Skeletal muscle cell (primary cell): ENCODE results near the gene MGRN1.

Source experiments
- DNase-seq: peaks from one replicate; pipeline ENCODE4 v3.0.0-alpha.2; 2010; ENCODE audit warnings: low read depth
- H3K4me3 ChIP-seq: 2 replicates; pipeline ENCODE4 v1.5.1; 2011; ENCODE audit warnings: low read depth, mild to moderate bottlenecking, control low read depth, low read length, moderate library complexity

Gene MGRN1

DNA sequence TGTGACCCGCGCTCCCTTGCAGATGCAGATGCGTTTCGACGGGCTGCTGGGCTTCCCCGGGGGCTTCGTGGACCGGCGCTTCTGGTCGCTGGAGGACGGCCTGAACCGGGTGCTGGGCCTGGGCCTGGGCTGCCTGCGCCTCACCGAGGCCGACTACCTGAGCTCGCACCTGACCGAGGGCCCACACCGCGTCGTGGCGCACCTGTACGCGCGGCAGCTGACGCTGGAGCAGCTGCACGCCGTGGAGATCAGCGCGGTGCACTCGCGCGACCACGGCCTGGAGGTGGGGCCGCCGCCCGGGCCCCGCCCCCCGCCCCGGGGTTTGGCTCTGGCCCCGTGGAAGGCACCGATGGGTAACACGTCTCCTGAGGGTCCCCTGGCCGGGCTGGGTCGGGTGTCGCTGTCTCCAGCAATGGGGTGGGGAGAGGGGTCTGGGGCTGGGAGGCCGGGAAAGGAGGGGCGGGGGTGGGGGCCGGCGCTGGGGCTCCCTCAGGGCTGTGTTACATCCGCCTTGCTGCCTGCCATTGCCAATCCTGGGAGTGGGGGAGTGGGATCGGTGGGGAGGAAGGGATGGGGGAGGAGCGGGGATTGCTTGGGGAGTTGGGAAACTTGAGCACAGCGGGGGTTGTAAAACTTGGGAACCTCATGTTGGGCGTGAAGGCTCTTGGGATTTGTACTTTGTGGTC is 69.5 kb downstream of the MGRN1 start:
- peak overlapping the region; percentile 90 for H3K4me3 ChIP-seq
- peak; percentile 51 for DNase-seq

DNA sequence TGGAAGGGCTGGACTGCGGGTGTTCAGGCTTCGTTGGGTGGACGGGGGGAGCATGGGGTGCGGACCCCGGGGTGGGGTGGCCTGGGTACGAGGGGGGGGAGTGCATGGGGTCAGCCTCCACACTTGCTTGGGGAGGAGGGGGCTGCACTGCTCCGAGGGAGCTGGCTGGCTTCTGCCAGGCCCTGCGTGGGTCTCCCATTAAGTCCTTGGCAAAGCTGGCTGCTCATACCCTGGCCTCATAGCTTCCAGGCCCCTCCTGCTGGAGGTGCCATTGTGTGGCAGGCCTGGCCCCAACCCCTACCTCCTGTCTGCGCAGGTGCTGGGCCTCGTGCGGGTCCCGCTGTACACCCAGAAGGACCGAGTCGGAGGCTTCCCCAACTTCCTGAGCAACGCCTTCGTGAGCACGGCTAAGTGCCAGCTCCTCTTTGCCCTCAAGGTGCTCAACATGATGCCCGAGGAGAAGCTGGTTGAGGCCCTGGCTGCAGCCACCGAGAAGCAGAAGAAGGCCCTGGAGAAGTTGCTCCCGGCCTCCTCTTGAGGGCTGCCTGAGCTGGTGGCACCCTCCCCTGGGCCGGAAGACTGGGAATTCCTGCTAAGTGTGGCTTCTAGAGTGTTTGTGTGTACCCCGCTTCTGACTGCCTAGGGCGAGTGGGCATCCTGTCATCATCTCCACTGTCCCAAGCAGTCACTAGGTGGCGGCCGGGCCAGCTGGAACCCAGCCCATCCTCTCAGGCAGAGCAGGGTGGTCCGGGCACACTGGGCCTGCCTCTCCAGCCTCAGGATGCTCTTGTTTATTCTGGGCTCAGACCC is 70.2 kb downstream of the MGRN1 start:
- no peak for DNase-seq
- H3K4me3 ChIP-seq = peak overlapping the region; percentile 90

DNA sequence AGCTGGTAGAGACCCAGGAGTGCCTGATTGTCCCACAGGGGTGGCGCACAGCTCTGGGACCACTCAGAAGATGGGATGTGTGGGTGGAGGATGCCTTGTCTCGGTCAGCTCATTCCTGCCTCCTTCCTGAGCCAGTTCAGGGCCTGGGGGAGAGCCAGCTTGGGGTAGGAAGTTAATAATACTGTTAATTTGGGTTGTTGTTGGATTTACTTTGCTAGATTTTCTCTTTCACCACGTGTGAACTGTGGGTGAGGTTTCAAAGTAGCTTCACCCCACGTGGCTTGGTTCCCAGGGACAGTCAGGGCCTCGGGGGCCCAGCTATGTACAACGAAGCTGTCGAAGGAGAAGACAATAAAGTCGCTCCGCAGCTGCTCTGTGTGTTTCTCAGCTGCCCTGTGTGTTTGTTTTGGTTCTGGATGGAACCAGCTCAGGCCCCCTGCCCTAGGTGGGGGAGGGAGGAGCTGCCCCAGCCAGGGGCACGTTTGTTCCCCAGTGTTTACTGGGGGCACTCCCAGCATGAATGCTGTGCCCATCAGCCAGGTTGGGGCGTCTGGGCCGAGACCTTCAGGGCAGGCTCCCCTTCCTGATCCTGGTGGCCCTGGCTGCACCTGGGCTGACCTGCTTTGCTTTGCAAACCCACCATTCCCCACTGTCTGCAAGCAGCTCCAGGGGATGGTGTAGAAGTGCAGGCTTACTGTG is 71.0 kb downstream of the MGRN1 start:
- no peak for DNase-seq
- no peak overlapping the region for H3K4me3 ChIP-seq

DNA sequence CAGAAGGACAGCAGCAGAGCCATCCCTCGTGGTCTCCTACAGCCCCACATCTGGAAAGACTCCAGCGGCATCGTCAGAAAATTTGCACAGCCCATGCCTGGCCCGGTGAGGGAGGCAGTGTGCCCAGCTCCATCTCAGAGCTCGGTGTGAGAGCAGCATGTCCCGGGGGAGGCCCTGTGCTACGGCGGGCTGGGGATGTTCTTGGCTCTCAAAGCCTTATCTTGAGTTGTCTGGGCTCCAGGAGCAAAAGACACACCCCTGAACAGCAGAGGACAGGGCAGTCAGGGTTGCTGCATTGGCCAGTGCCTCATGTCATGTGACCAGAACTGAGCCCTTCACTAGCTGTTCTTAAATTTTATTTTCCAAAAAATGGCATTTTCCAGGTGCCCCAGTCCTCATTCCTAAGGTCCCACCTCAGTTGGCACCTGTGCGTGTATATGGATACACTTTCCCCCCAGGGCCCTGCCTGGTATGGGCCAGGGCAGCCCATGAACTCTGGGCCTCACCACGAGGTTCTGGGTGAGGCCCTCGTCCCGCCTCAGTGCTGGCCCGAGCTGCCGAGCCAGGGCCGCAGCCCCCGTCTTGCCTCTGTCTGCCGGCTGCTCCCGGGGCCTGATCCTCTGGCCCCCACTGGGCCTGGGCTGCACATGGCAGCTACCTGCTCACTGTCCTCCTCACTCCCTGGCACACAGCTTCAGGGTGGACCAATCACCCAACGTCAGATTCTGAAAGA is 71.7 kb downstream of the MGRN1 start:
- no peak overlapping the region for H3K4me3 ChIP-seq
- no peak for DNase-seq

DNA sequence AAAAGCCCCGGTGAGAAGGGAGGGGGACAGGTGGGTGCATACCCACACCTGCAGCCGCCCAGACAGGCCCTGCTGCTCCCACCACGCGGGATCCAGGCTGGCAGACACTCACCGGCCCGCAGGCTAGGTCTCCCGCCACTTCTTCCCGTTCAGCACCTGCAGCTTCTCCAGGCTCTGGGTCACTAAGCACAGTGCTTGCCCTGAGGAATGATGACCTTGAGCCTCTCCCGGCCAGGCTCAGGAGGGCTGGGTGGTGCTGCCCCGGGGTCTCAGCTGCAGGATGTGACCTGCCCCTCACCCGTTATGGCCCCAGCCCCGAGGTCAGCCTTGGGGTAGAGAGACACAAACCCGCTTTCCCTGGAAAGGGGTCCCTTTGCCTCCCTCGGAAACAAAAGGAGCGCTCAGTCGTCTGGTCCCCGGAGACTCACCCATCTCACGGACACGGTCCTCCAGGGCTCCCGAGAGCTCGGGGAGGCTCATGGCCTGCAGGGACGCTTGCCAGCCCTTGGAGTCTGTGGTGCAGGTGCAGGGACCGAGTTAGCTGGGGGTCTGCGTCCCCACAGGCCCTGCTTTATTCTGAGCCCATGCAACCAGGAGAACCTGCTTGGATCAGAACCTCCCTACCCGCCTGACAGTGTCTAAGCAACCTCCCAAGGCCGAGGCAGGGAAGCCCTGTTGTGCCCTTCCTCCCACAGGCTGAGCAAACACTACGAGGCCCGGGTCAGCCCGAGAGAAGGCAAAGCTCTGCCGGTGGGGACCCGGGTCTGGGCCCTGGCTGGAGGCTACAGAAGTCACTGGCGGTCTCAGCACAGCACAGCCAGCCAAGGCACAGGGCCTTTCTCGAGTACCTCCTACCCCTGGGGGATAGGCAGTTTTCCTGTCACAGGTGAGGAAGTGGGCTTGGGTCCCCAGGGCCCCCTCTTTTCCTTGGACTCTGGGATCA is 72.5 kb downstream of the MGRN1 start:
- DNase-seq = no peak
- no peak overlapping the region for H3K4me3 ChIP-seq

DNA sequence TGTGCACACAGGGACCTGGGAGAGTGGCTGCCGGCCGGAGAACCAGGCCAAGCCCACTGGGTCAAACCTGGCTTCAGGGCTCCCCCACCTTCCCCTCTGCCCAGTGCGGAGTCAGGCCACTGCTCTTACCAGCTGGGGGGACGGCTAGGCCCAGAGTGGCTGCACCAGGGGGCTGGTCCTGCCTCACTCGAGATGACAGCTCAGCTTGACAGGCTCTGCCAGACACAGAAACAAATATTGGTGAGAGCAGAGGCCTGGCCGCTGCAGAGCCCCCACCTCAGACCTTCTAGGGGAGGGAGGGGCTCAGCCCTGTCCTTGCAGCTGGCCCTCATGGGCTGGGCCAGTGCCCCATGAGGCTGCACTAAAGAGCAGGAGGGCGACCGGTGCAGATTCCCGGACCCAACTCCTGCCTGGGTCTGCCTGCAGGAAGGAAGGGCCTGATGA is 73.2 kb downstream of the MGRN1 start:
- no peak overlapping the region for H3K4me3 ChIP-seq
- no peak for DNase-seq

DNA sequence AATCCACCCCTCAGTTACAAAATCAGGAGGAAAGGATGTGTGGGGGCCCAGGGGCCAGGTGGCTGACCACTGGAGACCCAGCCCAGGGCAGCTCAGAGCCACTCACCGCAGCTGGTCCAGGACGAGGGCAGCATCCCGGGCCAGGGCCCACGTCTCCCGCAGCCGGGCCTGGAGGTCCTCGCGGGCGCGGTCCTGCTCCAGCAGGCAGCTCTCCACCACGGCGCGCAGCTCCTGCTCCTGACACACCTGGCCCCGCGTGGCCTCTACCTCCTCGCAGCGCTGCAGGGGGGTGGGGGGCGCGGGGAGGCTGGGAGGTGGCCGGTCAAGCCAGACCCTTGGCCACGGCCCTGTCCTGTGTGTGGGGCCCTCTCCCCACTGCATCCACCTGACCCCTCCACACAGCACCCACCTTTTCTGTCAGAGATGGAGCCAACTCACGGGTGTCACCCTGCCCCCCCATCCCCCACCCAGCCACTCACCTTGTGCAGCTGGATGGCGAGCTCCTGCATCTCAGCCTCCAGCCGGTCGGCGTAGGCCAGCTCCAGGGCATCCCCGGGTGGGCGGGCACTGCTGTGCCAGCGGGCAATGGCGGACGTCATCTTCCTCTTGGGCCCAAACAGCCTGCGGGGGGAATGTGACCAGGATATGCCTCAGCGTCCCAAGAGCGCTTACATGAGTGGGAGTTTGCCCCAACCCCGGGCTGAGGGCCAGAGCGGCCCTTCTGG is 73.9 kb downstream of the MGRN1 start:
- H3K4me3 ChIP-seq = no peak overlapping the region
- DNase-seq = no peak

DNA sequence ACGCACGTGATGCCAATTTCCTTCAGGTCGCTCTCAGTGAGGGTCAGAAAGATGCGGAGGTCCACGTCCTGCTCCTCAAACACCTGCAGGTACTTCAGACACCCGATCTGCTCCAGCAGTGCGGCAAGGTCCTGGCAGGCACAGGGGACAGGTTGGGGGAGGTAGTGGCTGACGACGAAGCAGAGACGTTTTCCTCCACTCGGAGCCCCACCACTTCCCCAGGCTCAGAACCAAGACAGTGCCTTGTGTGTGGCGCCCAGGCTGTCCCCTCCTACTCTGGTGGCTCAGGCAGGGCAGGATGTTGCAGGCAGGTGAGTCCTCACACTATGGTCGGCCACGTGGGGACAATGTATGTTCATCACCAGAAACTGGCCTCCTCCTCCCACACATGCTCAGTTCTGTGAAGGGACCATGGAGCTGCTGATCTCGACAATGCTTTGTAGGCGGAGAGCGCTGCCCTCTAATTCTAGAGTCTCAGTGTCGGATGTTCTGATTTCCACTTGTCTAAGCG is 74.5 kb downstream of the MGRN1 start:
- DNase-seq = no peak
- no peak overlapping the region for H3K4me3 ChIP-seq

DNA sequence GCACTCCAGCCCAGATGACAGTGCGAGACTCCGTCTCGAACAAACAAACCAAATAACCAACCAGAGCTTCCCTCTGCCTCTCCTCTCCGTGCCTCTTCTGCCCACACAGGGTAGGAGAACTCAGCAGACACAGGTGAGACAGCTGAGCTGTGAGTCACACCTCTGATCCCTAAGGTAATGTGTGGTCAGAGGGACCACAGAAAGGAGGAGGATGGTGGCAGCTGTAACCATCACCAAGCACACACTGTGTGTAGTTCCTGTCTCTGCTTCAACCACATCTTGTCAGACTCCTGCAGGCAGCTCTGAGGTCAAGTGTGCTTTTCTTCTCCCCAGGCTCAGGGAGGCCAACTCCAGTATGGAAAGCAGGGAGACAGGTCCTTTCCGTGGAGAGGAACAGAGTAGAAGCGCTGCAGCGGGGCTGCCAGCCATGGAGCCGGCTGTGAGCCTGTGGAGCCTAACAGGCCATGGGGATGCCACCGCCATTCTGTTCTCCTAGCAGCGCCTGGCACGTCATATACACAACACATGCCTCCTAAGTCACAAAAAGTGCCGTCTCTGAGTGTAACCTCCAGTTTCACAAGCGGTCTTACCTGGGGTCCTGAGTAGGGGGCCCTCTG is 75.9 kb downstream of the MGRN1 start:
- H3K4me3 ChIP-seq = no peak overlapping the region
- DNase-seq = no peak

DNA sequence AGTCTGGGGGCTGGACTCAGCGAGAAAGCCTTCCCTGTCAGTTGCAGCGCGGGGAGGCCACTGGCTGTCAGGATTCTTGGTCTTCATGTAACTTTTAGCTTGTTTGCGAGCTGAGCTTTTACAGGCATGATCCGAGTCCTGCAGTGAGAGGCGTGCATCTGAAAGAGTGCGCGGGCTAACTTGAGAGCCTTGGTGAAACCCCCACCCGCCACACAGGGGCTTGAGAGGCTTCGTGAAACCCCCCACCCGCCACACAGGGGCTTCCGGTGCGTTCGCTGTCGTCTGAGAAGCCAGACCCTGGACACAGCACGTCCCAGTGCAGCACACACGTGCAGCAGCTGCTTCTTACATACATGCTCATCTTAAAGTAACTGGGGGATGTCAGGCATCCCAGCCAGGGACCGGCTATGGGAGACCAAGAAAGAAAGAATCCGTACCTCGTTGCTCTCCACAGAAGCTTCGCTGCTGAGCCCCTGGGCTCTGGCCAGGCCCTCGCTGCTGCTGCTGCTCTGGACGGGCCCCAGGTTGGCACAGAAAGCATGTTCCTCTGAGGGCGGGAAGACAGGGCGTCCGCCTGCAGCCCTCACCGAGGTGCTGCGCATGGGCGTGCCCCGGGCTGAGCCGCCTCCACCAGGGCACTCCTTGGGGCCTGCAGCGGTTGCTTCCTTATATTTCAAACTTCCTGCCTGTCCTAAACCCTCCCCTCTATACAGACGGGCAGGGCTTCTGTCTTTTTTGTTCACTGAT is 76.5 kb downstream of the MGRN1 start:
- H3K4me3 ChIP-seq = no peak overlapping the region
- no peak for DNase-seq

DNA sequence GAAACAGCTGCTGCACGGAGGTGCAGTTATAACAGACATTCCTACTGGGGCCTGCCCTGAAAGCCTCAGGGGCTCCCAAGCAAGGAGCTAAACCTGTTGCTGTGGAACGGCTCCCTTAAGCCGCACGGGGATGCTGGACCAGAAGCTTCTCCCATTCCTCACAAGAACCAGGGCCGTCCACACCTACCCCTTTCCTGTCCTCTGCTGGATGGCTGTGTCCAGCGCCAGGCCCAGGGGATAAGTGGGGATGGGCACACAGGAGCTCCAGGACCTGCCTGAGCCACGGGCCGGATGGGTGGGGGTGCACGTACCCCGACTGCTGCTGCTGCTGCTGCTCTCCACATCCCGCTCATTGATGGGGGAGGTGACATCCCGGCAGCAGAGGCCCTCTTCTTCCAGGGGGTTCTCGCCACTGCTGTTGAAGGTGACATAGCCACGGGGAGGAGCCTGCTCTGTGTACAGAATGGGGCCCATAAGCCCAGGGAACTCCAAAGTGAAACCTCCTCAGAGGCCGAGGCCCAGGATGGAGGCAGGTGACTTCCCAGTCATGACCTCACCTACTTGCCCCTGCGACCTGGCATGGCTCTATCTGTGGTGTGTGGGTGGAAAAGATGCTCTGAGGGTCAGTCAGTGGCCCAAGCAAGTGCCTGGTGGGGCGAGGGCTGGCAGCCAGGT is 77.3 kb downstream of the MGRN1 start:
- no peak overlapping the region for H3K4me3 ChIP-seq
- DNase-seq = no peak

DNA sequence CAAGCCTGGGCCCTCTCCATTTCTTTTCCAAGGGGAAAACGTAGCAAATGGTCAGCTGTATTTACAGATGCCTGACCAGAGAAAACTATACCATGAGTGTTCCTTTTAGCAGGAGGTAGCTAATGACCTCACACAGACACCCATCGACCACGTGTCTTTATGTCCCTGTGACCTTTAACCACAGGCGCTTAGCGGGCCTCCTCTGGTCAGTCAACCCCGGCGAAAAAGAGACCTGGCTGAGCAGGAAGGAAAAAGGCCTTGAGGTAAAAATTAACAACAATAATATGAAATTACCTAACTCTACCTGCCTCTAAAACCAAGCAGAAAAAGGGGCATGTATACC is 77.8 kb downstream of the MGRN1 start:
- DNase-seq = no peak
- no peak overlapping the region for H3K4me3 ChIP-seq

DNA sequence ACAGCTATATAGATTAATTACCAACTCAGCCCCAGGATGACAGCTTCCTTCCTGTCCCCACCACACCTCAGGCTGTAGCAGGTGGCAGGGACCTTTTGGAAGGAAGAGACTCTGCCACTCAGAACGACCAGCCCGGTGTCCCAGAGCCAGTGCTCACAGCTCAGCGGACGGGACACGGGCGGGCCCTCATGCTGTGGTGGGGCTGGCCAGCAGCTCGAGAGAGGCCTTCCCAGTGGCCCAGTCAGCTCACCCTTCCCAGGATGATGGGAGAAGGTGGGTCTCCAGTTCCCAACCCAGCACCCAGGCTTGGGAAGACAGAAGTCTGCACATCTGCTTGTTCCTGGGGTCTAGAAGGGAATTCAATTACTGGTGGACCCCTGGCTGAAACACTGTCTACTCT is 79.3 kb downstream of the MGRN1 start:
- H3K4me3 ChIP-seq = no peak overlapping the region
- no peak for DNase-seq

DNA sequence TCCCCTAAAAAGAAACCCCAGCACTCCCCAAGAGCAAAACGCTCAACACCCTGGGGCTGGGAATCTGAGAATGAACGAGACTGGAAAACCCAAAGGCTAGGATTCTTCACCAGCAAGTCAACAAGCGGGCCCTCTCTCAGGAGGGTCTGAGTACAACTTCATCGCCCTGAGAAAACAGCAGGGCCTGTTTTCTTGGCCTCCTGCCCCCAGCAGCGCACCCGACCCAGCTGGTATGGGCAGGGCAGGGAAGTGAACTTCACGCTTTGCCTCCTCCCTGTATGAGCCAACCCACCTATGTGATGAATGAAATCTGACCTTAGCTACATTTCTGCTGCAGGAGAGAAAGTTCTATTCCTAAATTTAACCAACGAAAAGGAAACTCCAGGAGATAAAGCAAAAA is 79.9 kb downstream of the MGRN1 start:
- DNase-seq = no peak
- no peak overlapping the region for H3K4me3 ChIP-seq

DNA sequence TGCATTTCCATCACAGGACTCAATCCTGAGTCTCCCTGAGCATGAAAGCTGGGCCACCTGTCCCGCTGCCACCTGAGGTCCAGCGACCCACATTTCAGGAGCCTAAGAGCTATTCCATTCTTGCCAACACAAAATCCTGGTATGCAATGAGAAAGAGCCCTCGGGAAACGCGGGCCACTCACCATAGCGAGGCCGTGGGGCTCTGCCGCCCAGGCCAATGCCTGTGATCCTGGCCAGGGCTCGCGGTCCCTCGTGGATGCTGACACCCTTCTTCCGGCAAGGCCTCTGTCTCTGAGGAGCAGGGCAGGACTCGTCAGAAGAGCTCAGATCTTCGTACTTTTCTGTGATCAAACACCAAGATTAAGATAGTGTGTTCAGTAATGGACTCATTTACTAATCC is 80.3 kb downstream of the MGRN1 start:
- no peak overlapping the region for H3K4me3 ChIP-seq
- no peak for DNase-seq

DNA sequence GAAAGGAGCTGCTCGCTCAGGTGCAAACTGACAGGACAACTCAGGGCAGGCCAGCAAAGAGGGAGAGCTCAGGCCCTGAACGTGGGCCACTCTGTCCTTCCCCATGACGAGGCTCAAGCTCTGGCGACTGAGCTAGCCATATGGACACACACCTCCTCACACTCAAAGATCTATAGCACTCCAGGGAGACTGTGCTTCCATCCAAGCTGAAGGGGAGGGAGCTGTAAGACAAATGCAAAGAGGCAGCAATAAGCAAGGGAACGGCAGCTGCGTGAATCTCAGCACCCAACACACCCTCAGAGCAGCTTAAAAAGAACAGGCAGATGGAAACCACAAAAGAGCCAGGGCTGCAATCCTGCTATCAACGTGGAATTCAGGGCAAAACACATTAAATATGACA is 82.2 kb downstream of the MGRN1 start:
- no peak overlapping the region for H3K4me3 ChIP-seq
- DNase-seq = no peak

DNA sequence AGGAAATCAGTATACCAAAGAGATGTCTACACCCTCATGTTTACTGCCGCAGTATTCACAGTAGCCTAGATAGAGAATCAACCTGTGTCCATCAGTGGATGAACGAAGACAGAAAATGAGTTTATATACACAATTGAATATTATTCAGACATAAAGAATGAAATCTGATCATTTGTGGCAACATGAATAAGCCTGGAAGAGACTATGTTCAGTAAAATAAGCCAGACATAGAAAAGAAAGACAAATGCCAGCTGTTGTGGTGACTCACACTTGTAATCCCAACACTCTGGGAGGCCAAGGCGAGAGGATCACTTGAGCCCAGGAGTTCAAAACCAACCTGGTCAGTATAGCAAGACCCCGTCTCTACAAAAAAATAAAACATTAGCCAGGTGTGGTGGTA is 84.9 kb downstream of the MGRN1 start:
- no peak overlapping the region for H3K4me3 ChIP-seq
- DNase-seq = no peak
